Measurements from ENCODE around the gene SLC66A2. TPM values are rescaled to one million over a fixed set of nuclear protein-coding genes. Genes with fewer than 3 reads are reported as not detected.
A peak's percentile ranks its signal among the peaks of the same experiment; 100 is the strongest.

The SLC66A2 gene
- total RNA-seq, 1 donor from 2014 or later: 48.1 TPM

DNA sequence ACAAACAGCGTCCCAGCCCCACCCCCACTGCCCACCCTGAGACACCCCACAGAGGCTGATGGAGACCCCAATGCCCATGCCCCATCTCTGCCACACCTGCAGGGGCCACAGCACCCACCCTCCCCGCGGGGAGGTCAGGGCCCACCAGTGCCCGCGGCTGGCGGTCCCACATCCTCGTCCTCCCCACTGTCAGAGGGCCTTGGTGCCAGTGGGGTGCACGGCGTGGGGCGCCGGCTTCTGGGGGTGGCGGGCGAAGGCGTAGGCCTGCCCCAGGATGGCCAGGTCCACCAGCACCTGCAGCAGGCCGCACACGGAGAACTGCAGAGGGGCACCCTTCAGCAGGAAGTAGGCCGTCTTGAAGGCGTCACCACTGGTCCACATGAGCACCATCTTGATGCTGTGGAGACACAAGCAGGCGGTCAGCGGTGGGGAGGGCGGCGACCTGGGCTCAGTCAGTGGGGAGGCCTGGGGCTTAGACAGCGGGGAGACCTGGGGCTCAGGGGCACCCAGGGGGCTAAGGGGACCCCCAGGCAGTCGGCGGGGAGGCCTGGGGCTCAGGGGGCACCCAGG is 47.6 kb downstream of the SLC66A2 start:
- DNase-seq (ENCODE audit: low spot score): no peak
- Mint-ChIP-seq H3K4me1 (ENCODE audit: low read depth) (peaks cover 12% of the 10 kb centered on the region), H3K9me3 (peaks cover 9% of the 10 kb centered on the region), H3K4me3 (ENCODE audit: low read depth) (no peak overlapping the region), H3K27ac (no peak overlapping the region), H3K36me3 (ENCODE audit: low read depth) (peaks cover 54% of the 10 kb centered on the region), H3K27me3 (ENCODE audit: low read depth) (no peaks in the 10 kb centered on the region)
- intact Hi-C loops (cut with micrococcal nuclease): no loop called here

DNA sequence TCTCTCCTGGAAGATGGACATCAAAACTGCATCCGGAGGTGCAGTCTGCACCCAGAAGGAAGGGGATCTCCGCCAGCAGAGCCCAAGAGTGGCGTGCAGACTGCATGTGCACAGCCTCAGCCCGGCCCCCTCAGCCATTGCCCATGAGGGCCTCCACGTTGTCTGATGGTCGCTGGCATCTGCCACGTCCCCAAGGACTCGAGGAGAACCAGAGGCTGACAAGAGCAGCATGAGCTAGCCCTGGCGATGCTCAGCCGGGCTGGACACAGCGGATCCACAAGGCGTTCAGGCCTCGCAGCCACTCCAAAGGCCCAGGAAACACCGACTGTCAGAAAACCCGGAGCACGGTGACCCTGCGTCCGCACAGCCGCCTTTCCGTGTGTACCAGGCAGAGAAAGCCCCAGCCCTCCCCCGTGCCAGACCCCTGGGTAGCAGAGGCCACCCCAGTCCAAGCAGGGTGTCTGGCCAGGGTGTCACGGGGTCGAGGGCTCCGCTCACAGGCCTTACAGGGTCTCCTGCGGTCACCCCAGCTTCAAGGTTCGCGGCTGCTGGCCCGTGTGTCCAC is 48.3 kb downstream of the SLC66A2 start:
- intact Hi-C loops (cut with micrococcal nuclease): no loop called here

DNA sequence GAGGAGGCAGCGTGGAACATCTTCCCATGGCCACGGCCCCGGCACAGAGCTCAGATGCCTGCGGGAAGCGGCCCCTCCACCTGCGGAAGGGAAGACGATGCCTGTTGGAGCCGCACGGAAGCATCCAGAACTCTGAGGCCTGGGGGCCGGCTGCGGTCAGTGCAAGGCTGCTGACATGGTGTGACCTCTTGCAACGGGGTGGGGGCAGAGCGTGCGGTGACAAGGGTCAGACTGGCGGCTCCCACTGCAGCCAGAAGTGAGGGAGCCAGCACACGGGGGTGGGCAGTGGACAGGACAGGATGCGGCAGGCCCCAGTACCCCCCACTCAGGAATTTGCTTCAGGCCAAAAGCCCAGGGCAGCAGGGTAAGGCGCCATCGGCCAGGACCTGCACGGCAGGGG is 48.8 kb downstream of the SLC66A2 start:
- Mint-ChIP-seq H3K9me3 (peaks cover 5% of the 10 kb centered on the region), H3K36me3 (ENCODE audit: low read depth) (peaks cover 46% of the 10 kb centered on the region), H3K4me3 (ENCODE audit: low read depth) (no peak overlapping the region), H3K4me1 (ENCODE audit: low read depth) (peaks cover 13% of the 10 kb centered on the region), H3K27ac (no peak overlapping the region), H3K27me3 (ENCODE audit: low read depth) (no peaks in the 10 kb centered on the region)
- DNase-seq (ENCODE audit: low spot score): no peak
- intact Hi-C loops (cut with micrococcal nuclease): no loop called here

More for the DNA sequence above, 48.3 kb downstream of the SLC66A2 start:
- H3K27ac Mint-ChIP-seq: no peak overlapping the region
- H3K36me3 Mint-ChIP-seq (ENCODE audit: low read depth): peaks cover 46% of the 10 kb centered on the region
- H3K4me3 Mint-ChIP-seq (ENCODE audit: low read depth): no peak overlapping the region
- peaks cover 2% of the 10 kb centered on the region for H3K9me3 Mint-ChIP-seq
- H3K4me1 Mint-ChIP-seq (ENCODE audit: low read depth): peaks cover 11% of the 10 kb centered on the region
- H3K27me3 Mint-ChIP-seq (ENCODE audit: low read depth): no peaks in the 10 kb centered on the region
- DNase-seq (ENCODE audit: low spot score): no peak

DNA sequence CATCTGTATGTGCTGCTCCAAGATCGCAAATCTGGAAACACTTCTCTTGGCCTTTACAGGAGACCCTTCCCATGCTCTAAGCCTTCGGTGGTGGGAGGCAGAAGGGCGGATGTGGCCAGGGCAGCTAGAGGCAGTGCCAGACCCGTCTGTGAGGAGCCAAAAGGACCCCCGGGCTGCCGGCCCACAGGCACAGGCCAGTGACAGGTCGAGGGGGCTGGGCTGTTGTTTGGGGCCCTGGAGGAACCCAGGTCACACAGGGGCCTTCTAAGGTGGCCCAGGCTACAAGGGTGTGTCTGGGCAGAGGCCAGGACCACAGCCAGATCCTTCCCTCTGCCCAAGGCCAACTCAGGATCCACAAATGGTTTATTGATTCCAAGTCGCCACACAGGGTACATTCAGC is 49.4 kb downstream of the SLC66A2 start:
- DNase-seq (ENCODE audit: low spot score): no peak
- intact Hi-C loops (cut with micrococcal nuclease): no loop called here
- H3K4me1 Mint-ChIP-seq (ENCODE audit: low read depth): peaks cover 13% of the 10 kb centered on the region
- H3K9me3 Mint-ChIP-seq: peaks cover 11% of the 10 kb centered on the region
- no peaks in the 10 kb centered on the region for H3K27me3 Mint-ChIP-seq (ENCODE audit: low read depth)
- H3K4me3 Mint-ChIP-seq (ENCODE audit: low read depth): no peak overlapping the region
- peaks cover 44% of the 10 kb centered on the region for H3K36me3 Mint-ChIP-seq (ENCODE audit: low read depth)
- H3K27ac Mint-ChIP-seq: no peak overlapping the region

DNA sequence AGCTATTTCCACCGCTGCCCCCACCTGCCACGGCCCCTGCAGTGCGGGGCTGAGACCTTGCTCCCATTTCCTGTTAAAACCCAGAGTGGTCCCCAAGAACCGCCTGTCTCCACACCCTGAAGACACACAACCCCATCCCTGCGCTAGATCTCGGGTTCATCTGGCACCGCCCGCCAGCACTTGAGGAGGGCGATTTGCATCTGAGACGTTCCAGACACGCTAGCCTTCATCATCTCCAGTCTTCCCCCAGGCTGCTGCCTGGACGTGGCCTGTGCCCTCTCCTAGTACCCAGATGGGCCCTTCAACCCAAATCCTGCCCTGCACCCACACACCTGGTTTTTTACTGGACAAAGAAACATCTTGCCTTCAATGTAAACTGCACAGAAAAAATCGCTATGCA is 49.8 kb downstream of the SLC66A2 start:
- Mint-ChIP-seq H3K27ac (no peak overlapping the region), H3K27me3 (ENCODE audit: low read depth) (no peaks in the 10 kb centered on the region), H3K36me3 (ENCODE audit: low read depth) (peaks cover 44% of the 10 kb centered on the region), H3K4me3 (ENCODE audit: low read depth) (no peak overlapping the region), H3K9me3 (peaks cover 15% of the 10 kb centered on the region), H3K4me1 (ENCODE audit: low read depth) (peaks cover 13% of the 10 kb centered on the region)
- intact Hi-C loops (cut with micrococcal nuclease): no loop called here
- no peak for DNase-seq (ENCODE audit: low spot score)

DNA sequence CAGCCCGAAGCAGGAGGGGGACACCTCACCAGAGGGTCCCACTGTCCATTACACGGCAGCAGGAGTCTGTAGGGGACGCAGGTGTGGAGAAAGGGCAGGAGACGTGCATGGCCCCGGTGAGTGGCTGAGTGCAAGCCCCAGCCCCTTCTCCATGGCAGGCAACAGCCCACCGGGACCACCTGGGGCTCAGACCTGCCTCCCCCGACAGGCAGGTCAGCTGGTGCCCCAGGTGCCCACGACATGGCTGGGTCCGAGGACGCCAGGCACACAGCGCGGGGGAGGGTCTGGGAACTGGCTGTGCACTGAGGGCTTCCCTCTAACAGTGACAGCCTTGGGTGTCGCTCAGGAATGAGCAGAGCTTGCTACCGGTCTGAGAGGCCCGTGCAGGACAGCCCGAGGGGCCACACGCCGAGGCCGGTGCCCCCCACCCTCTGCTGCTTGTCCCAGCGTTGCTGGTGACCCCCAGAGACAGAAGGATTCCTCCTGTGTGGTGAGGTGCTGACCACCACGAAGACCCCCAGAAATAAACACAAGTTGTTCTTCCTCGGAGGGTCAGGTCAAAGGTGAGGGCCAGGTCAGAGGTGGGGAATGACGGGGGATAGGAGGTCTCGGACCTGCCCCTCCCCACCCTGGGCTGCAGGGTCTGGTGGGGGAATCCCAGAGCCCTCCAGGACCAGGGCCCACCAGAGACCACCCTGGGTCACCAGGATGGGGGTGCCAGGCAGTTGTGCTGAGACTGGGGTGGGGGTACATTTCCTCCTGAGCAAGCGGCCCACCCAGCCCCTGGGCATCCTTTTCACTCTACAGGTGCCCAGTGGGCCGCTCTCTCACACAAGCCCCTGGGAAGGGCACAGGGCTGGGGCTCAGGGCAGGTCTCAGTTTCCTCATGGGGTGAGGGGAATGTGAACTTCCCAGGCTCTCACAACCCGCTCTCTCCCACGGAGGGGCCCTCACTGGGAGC is 50.6 kb downstream of the SLC66A2 start:
- intact Hi-C loops (cut with micrococcal nuclease): no loop called here
- DNase-seq (ENCODE audit: low spot score): no peak
- no peak overlapping the region for H3K27ac Mint-ChIP-seq
- H3K36me3 Mint-ChIP-seq (ENCODE audit: low read depth): peaks cover 41% of the 10 kb centered on the region
- H3K27me3 Mint-ChIP-seq (ENCODE audit: low read depth): no peaks in the 10 kb centered on the region
- peaks cover 20% of the 10 kb centered on the region for H3K9me3 Mint-ChIP-seq
- no peak overlapping the region for H3K4me3 Mint-ChIP-seq (ENCODE audit: low read depth)
- peaks cover 7% of the 10 kb centered on the region for H3K4me1 Mint-ChIP-seq (ENCODE audit: low read depth)

DNA sequence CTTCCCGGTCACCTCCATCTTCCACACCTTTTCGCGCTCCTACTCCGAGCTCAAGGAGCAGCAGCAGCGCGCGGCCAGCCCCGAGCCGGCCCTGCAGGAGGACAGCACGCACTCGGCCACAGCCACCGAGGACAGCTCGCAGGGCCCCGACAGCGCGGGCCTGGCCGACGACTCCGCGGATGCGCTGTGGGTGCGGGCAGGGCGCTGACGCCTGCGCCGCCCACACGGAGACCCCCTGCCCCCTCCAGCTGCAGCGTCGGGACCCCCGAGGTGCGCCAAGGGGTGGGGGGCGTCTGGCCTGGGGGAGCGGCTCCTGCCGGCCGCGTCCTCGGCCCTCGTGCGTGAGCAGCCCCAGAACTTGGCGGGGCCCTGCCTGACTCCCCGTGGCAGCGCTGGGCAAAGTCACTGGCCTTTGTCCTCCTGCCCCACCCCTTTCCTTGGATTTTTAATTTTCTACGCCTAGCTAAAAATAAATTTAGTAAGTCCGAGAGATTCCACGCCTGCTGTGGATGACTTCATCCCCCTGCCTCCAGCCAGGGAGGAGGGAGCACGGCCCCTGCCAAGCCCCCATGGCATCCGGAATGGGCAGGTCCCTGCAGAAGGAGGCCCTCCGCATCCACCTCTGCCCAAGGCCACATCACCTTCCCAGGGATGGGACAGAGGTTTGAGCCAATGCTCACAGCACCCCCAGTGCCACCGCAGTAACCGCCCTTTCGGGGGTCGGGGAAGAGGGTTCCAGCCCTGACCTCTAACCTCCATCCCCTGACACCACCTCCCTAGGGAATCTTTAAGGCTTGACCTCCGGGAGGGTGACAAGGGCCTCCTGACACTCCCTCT is 51.6 kb downstream of the SLC66A2 start:
- intact Hi-C loops (cut with micrococcal nuclease): loop anchor here (10.0 kb wide), 1 partner anchor 215 kb away; no protein-coding TSS in a partner anchor
- no peak overlapping the region for H3K4me3 Mint-ChIP-seq (ENCODE audit: low read depth)
- H3K36me3 Mint-ChIP-seq (ENCODE audit: low read depth): peaks cover 35% of the 10 kb centered on the region
- no peak for DNase-seq (ENCODE audit: low spot score)
- no peak overlapping the region for H3K27ac Mint-ChIP-seq
- peaks cover 30% of the 10 kb centered on the region for H3K9me3 Mint-ChIP-seq
- H3K27me3 Mint-ChIP-seq (ENCODE audit: low read depth): no peaks in the 10 kb centered on the region
- H3K4me1 Mint-ChIP-seq (ENCODE audit: low read depth): peaks cover 2% of the 10 kb centered on the region

DNA sequence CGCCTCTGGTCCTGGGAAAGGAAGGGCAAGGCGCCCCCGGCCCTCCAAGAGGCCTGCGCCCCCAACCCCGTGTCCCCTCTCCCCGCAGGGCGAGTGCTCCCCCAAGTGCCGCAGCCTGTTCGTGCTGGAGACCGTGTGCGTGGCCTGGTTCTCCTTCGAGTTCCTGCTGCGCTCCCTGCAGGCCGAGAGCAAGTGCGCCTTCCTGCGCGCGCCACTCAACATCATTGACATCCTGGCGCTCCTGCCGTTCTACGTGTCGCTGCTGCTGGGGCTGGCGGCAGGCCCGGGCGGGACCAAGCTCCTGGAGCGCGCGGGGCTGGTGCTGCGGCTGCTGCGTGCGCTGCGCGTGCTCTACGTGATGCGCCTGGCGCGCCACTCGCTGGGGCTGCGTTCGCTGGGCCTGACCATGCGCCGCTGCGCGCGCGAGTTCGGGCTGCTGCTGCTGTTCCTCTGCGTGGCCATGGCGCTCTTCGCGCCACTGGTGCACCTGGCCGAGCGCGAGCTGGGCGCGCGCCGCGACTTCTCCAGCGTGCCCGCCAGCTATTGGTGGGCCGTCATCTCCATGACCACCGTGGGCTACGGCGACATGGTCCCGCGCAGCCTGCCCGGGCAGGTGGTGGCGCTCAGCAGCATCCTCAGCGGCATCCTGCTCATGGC is 52.4 kb downstream of the SLC66A2 start:
- no peak overlapping the region for H3K27ac Mint-ChIP-seq
- H3K27me3 Mint-ChIP-seq (ENCODE audit: low read depth): no peaks in the 10 kb centered on the region
- intact Hi-C loops (cut with micrococcal nuclease): loop anchor here (10.0 kb wide), 1 partner anchor 214 kb away; no protein-coding TSS in a partner anchor
- peaks cover 34% of the 10 kb centered on the region for H3K9me3 Mint-ChIP-seq
- H3K36me3 Mint-ChIP-seq (ENCODE audit: low read depth): peaks cover 35% of the 10 kb centered on the region
- H3K4me1 Mint-ChIP-seq (ENCODE audit: low read depth): peaks cover 2% of the 10 kb centered on the region
- no peak for DNase-seq (ENCODE audit: low spot score)
- no peak overlapping the region for H3K4me3 Mint-ChIP-seq (ENCODE audit: low read depth)

DNA sequence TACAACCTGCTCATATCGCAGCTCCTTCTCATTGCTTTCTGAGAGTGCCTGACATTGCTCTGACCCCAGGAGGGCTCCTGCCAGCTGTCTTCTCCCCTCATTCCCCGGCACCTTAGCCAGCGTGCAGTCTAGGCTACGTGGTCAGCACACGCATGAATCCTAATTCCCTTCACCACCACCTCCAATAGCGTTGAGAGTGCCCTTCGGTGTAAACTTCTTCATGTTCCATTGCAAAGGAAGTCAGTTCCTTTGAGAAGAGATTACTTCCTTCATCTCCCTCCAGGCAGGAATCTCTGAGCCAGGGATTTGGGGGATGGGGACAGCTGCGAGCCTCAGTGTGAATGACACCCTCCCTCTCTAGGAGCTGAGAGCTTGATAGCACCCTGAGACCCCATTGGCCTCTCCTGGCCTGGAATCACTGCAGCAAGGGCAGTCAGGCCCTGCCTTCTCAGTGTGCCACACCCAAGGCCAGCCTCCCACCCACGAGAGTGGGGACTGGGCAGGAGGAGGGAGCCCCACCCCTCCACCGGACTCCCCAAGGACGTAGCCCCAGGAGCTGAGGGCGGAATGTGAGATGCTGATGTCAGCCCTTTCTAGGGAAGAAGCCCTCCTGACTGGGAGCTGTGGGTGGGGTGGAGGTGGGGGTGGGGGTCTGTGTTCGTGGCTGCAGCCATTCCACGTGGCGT is 53.4 kb downstream of the SLC66A2 start:
- Mint-ChIP-seq H3K27me3 (ENCODE audit: low read depth) (no peaks in the 10 kb centered on the region), H3K4me1 (ENCODE audit: low read depth) (peaks cover 2% of the 10 kb centered on the region), H3K27ac (no peak overlapping the region), H3K36me3 (ENCODE audit: low read depth) (peaks cover 35% of the 10 kb centered on the region), H3K4me3 (ENCODE audit: low read depth) (no peak overlapping the region), H3K9me3 (peaks cover 44% of the 10 kb centered on the region)
- intact Hi-C loops (cut with micrococcal nuclease): loop anchor here (10.0 kb wide), 1 partner anchor 213 kb away; no protein-coding TSS in a partner anchor
- DNase-seq (ENCODE audit: low spot score): no peak

DNA sequence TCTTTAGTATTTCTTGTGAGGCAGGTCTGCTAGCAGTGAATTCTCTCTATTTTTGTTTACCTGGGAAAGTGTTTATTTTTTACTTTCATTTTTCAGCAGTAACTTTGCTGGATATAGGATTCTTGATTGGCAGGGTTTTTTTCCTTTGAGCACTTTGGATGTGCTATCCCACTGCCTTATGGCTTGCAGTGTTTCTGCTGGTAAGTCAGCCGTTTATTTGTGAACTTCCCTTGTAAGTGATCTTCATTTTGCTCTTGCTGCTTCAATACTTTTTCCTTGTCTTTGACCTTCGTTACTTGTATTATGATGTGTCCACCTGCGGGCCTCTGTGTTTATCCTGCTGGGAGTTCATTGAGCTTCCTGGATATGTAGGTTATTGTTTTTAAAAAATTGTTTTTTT is 54.7 kb downstream of the SLC66A2 start:
- peaks cover 58% of the 10 kb centered on the region for H3K9me3 Mint-ChIP-seq
- H3K27me3 Mint-ChIP-seq (ENCODE audit: low read depth): no peaks in the 10 kb centered on the region
- no peak for DNase-seq (ENCODE audit: low spot score)
- H3K4me3 Mint-ChIP-seq (ENCODE audit: low read depth): no peak overlapping the region
- no peak overlapping the region for H3K27ac Mint-ChIP-seq
- intact Hi-C loops (cut with micrococcal nuclease): loop anchor here (10.0 kb wide), 1 partner anchor 212 kb away; no protein-coding TSS in a partner anchor
- H3K4me1 Mint-ChIP-seq (ENCODE audit: low read depth): peaks cover 2% of the 10 kb centered on the region
- peaks cover 30% of the 10 kb centered on the region for H3K36me3 Mint-ChIP-seq (ENCODE audit: low read depth)

DNA sequence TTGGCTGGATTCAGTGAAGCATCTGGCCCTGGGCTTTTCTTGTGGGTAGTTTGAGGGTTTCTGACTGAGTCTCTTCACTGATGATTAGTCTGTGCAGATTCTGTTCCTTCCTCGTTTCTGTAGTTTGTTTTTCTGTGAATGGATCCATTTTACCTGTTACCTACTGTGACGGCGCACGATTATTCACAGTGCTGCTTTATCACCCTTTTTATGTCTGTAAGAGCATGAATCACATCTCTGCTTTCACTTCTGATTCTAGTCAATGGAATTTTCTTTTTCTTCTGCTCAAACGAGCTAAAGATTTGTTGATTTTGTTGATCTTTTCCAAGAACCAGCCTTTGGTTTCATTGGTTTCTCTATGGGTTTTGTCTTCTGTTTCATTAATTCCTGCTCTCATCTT is 60.8 kb downstream of the SLC66A2 start:
- Mint-ChIP-seq H3K9me3 (peaks cover 68% of the 10 kb centered on the region), H3K36me3 (ENCODE audit: low read depth) (peaks cover 24% of the 10 kb centered on the region), H3K4me3 (ENCODE audit: low read depth) (no peak overlapping the region), H3K27me3 (ENCODE audit: low read depth) (no peaks in the 10 kb centered on the region), H3K27ac (peak overlapping the region; percentile 85), H3K4me1 (ENCODE audit: low read depth) (peaks cover 9% of the 10 kb centered on the region)
- intact Hi-C loops (cut with micrococcal nuclease): loop anchor here (1.0 to 10.0 kb wide), 5 partner anchors 15 to 312 kb away; partner anchors contain the start of genes ADNP2 and HSBP1L1
- no peak for DNase-seq (ENCODE audit: low spot score)
